HG02938 (cell line): ENCODE data around the gene ZEB2.
A peak's percentile ranks its signal among the peaks of the same experiment; 100 is the strongest.
"Not testable (repeated sequence)": the region's sequence is repeated elsewhere in the genome, so short reads cannot be mapped to it uniquely, and the experiment has no call there.

Experiments used
- ATAC-seq: cut with Tn5 transposase; IDR thresholded peaks from one replicate; pipeline ENCODE4 v1.9.1; 2021; ENCODE audit warnings: mild to moderate bottlenecking, moderate library complexity; ENCODE audit not compliant: unreplicated experiment

ZEB2 gene

GRCh38 chr2:144390424-144391020, 129.4 kb downstream of the ZEB2 start:
- ATAC-seq, result no peak

- no peak for ATAC-seq
Measured at GRCh38 chr2:144389930-144390311, 130.0 kb downstream of the ZEB2 start.

- ATAC-seq, result no peak
Measured at GRCh38 chr2:144389151-144389929, 130.6 kb downstream of the ZEB2 start.

GRCh38 chr2:144385381-144385780, 134.5 kb downstream of the ZEB2 start:
- ATAC-seq, result no peak

- no peak for ATAC-seq
Measured at GRCh38 chr2:144383571-144384100, 136.3 kb downstream of the ZEB2 start.

GRCh38 chr2:144382849-144383248, 137.1 kb downstream of the ZEB2 start:
- peak; percentile 99 for ATAC-seq

- ATAC-seq, result no peak
Measured at GRCh38 chr2:144381716-144382115, 138.2 kb downstream of the ZEB2 start.

- ATAC-seq, result no peak
Measured at GRCh38 chr2:144379851-144380311, 140.0 kb downstream of the ZEB2 start.

GRCh38 chr2:144378551-144378950, 141.4 kb downstream of the ZEB2 start:
- no peak for ATAC-seq

GRCh38 chr2:144377914-144378313, 142.0 kb downstream of the ZEB2 start:
- no peak for ATAC-seq

GRCh38 chr2:144376926-144377325, 143.0 kb downstream of the ZEB2 start:
- no peak for ATAC-seq

GRCh38 chr2:144376460-144376859, 143.5 kb downstream of the ZEB2 start:
- no peak for ATAC-seq

- ATAC-seq, result peak; percentile 72
Measured at GRCh38 chr2:144374163-144374661, 145.7 kb downstream of the ZEB2 start.

GRCh38 chr2:144372410-144373080, 147.4 kb downstream of the ZEB2 start:
- no peak for ATAC-seq

GRCh38 chr2:144370937-144371584, 148.9 kb downstream of the ZEB2 start:
- no peak for ATAC-seq

- ATAC-seq, result no peak
Measured at GRCh38 chr2:144369416-144369815, 150.5 kb downstream of the ZEB2 start.

GRCh38 chr2:144366825-144367429, 153.0 kb downstream of the ZEB2 start:
- ATAC-seq, result no peak

GRCh38 chr2:144364944-144365738, 154.8 kb downstream of the ZEB2 start:
- peak; percentile 89 for ATAC-seq

GRCh38 chr2:144364247-144364646, 155.7 kb downstream of the ZEB2 start:
- not testable (repeated sequence) for ATAC-seq

GRCh38 chr2:144362401-144362800, 157.5 kb downstream of the ZEB2 start:
- ATAC-seq, result no peak
